ENCODE results near the gene CD27. TPM values are rescaled to one million over a fixed set of nuclear protein-coding genes. Genes with fewer than 3 reads are reported as not detected.
A peak's percentile ranks its signal among the peaks of the same experiment; 100 is the strongest.

Gene CD27
- total and polyA plus RNA-seq, 2 of the 8 experiments (the other 6 are each of a cell fraction or from before 2014, with no cell fraction given), result 0.28 to 0.39 TPM

GRCh38 chr12:6451348-6452244, 6.8 kb downstream of the CD27 start, which contains the start of gene TAPBPL (continued):
- TF ChIP-seq E2F6 (IDR thresholded peaks at IDR 0.05) (peak; percentile 45), ASH2L (IDR thresholded peaks at IDR 0.05; ENCODE audit: low read length) (peak; percentile 55), TAF1 (IDR thresholded peaks at IDR 0.05; ENCODE audit: low read depth, low read length) (peak; percentile 17; the same call in 1 of the 2 replicates), BCL11A (IDR thresholded peaks at IDR 0.05; ENCODE audit: low read depth in 2 of 2, low read length in 2 of 2) (no peak), BRCA1 (IDR thresholded peaks at IDR 0.05; ENCODE audit: low read depth, low read length) (no peak), KDM5A (IDR thresholded peaks at IDR 0.05; ENCODE audit: low read length) (no peak), POLR2AphosphoS5 (IDR thresholded peaks at IDR 0.05; ENCODE audit: low read depth, low read length) (peak; percentile 45; the same call in 1 of the 2 replicates), SP4 (IDR thresholded peaks at IDR 0.05; ENCODE audit: low read length) (0 out of 2 replicates have a peak, but pooled peaks have one; percentile 36), BACH1 (IDR thresholded peaks at IDR 0.05; ENCODE audit: low read length) (no peak), GABPA (IDR thresholded peaks at IDR 0.05; ENCODE audit: borderline replicate concordance, insufficient read depth, low read length) (no peak), POU5F1 (IDR thresholded peaks at IDR 0.05; ENCODE audit: low read depth, low read length) (no peak), TBP (IDR thresholded peaks at IDR 0.05; ENCODE audit: low read depth, low read length) (0 out of 2 replicates have a peak, but pooled peaks have one; percentile 15), MAX (IDR thresholded peaks at IDR 0.05) (peak; percentile 69), RNF2 (IDR thresholded peaks at IDR 0.05; ENCODE audit: borderline replicate concordance, low read depth, low read length, missing control alignments, poor library complexity, severe bottlenecking) (no peak), SUZ12 (IDR thresholded peaks at IDR 0.05; ENCODE audit: low read length) (no peak), KDM4A (IDR thresholded peaks at IDR 0.05; ENCODE audit: low read depth, low read length, severe bottlenecking) (peak; percentile 6)
